HEK293T (cell line): Measurements from ENCODE around the gene SGCA.

Source experiments
- CTCF ChIA-PET: fragments of 350-600 bp; formaldehyde crosslinking; extraction: SDS; loops from one replicate; lab custom pipeline; 2021; ENCODE audit warnings: antibody characterized with exemption, inconsistent platforms; lab: Yijun Ruan, JAX
- POLR2A ChIA-PET: fragments of 350-600 bp; formaldehyde crosslinking; extraction: SDS; loops from one replicate; lab custom pipeline; 2020; ENCODE audit warnings: antibody characterized with exemption, inconsistent platforms; lab: Yijun Ruan, JAX
- DNase-seq: peaks from one replicate; pipeline ENCODE4 v3.0.0; 2012; ENCODE audit warnings: mixed read lengths; ENCODE audit errors: extremely low spot score
- ARNT ChIP-seq: fragments of 450-650 bp; IDR thresholded peaks from 2 replicates; pipeline ENCODE4 v1.6.1; 2017; ENCODE audit warnings: mild to moderate bottlenecking
- BHLHE40 ChIP-seq: fragments of 450-650 bp; IDR thresholded peaks from 2 replicates; pipeline ENCODE4 v1.6.1; 2016; ENCODE audit warnings: mild to moderate bottlenecking, moderate library complexity, borderline replicate concordance
- CTBP1 ChIP-seq: fragments of 450-650 bp; IDR thresholded peaks from 2 replicates; pipeline ENCODE4 v1.6.1; 2016; ENCODE audit warnings: borderline replicate concordance
- ELF4 ChIP-seq: fragments of 450-650 bp; IDR thresholded peaks from 2 replicates; pipeline ENCODE4 v1.6.1; 2017; ENCODE audit warnings: antibody characterized with exemption
- FOXA1 ChIP-seq: fragments of 450-650 bp; IDR thresholded peaks from 2 replicates; pipeline ENCODE4 v1.6.1; 2016; ENCODE audit warnings: mild to moderate bottlenecking
- FOXK2 ChIP-seq: fragments of 450-650 bp; IDR thresholded peaks from 2 replicates; pipeline ENCODE4 v1.6.1; 2016; ENCODE audit warnings: mild to moderate bottlenecking
- FOXM1 ChIP-seq: fragments of 450-650 bp; IDR thresholded peaks from 2 replicates; pipeline ENCODE4 v1.6.1; 2017; ENCODE audit warnings: mild to moderate bottlenecking, borderline replicate concordance
- HDGF ChIP-seq: fragments of 450-650 bp; IDR thresholded peaks from 2 replicates; pipeline ENCODE4 v1.6.1; 2017; ENCODE audit warnings: antibody characterized with exemption, borderline replicate concordance
- L3MBTL2 ChIP-seq: fragments of 450-650 bp; conservative IDR thresholded peaks from 2 replicates; pipeline ENCODE4 v1.6.1; 2016; ENCODE audit warnings: mild to moderate bottlenecking
- LEF1 ChIP-seq: fragments of 450-650 bp; IDR thresholded peaks from 2 replicates; pipeline ENCODE4 v1.6.1; 2017; ENCODE audit warnings: mild to moderate bottlenecking, borderline replicate concordance
- NFRKB ChIP-seq: fragments of 450-650 bp; IDR thresholded peaks from 2 replicates; pipeline ENCODE4 v1.6.1; 2016; ENCODE audit warnings: mild to moderate bottlenecking, moderate library complexity
- SP1 ChIP-seq: fragments of 450-650 bp; IDR thresholded peaks from 2 replicates; pipeline ENCODE4 v1.6.1; 2017
- SUZ12 ChIP-seq: fragments of 450-650 bp; IDR thresholded peaks from 2 replicates; pipeline ENCODE4 v1.6.1; 2016; ENCODE audit warnings: mild to moderate bottlenecking
- TARDBP ChIP-seq: fragments of 450-650 bp; IDR thresholded peaks from 2 replicates; pipeline ENCODE4 v1.6.1; 2016
- ZNF384 ChIP-seq: fragments of 450-650 bp; IDR thresholded peaks from 2 replicates; pipeline ENCODE4 v1.6.1; 2016
- TF ChIP-seq, protein P1 (sequence below): fragments of 450-650 bp; IDR thresholded peaks from 2 replicates; pipeline ENCODE4 v1.6.1; 2016

SGCA gene

DNA sequence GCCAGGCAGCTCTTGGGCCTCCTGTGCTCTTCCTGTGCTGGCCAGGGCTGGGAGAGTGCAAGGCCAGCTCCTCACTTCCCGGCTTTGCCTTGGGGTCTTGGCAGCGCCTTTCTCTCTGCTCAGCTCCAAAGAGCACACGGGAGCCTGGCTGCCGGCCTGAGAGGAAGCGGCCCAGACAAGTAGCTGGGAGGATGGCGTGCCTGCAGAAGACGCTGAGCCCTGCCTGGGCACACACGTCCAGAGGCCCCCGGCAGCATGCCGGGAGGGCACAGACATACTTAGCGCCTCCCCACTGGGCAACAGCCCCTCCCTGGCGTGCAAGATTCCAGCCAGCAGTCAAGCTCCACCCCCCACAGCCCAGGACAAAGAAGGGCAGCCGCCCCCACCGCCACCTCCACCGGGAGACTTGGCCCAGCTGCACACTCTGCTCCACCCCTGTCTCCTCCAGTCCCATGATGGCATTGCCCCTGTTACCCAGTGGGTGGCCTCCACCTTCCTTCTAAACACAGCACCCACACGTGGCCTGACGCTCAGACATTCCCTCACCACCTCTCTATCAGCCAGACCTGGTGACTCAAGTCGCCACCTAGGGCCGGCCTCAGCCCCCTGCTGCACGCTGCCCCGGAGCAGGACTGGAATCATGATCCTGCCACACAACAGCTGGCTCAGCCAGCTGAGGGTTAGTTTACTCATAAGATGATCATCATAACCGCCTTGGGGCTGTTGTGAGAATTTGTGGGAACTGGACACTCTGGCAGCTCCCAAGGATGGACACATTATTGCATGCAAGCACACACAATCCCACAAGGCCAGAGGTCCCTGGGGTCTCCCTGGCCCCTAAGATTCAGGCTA, 12.4 kb downstream of the SGCA start:
- TF ChIP-seq L3MBTL2: peak; percentile 84; the same call in 1 of the 2 replicates
- no peak for TF ChIP-seq TARDBP
- no peak for TF ChIP-seq ZNF384
- CTCF ChIA-PET: interaction anchor here (0.6 to 2.3 kb wide), 15 partner anchors 9 to 197 kb away, joined by 3 to 33 read pairs (median 5); partner anchors contain the start of gene SGCA
- DNase-seq: peak; percentile 80
- POLR2A ChIA-PET: interaction anchor here (0.8 to 2.3 kb wide), 13 partner anchors 9 to 312 kb away, joined by 3 to 18 read pairs (median 4); partner anchors contain the start of genes SGCA and XYLT2

DNA sequence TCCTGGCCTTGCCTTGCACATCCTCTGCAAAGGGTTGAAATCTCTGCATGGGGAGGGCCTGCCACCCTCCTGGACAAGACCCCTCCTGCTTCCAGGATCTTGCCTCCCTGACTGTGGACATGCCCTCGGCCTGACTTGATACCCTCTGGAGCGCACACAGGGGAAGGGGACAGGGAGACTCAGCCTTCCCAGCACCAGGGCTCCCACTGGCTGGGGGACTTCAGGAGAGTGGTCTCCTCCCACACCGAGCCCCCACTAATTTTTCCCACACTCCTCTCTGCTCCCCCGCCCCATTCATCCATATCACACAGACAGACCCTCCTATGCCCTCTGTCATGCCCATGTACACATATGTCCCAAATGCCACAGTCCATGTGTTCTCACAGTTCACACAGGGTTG, 14.3 kb downstream of the SGCA start:
- ChIA-PET POLR2A (interaction anchor here (1.5 kb wide), 1 partner anchor 28 kb away, joined by 4 read pairs; no protein-coding TSS in a partner anchor), CTCF (no interaction called here)
- no peak for DNase-seq
- TF ChIP-seq CTBP1 (no peak), SUZ12 (no peak), FOXM1 (no peak), LEF1 (no peak), HDGF (no peak), BHLHE40 (no peak), L3MBTL2 (no peak), FOXK2 (no peak), FOXA1 (no peak), SP1 (no peak), TARDBP (no peak)
- TF ChIP-seq, protein P1, sequence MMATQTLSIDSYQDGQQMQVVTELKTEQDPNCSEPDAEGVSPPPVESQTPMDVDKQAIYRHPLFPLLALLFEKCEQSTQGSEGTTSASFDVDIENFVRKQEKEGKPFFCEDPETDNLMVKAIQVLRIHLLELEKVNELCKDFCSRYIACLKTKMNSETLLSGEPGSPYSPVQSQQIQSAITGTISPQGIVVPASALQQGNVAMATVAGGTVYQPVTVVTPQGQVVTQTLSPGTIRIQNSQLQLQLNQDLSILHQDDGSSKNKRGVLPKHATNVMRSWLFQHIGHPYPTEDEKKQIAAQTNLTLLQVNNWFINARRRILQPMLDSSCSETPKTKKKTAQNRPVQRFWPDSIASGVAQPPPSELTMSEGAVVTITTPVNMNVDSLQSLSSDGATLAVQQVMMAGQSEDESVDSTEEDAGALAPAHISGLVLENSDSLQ: no peak

DNA sequence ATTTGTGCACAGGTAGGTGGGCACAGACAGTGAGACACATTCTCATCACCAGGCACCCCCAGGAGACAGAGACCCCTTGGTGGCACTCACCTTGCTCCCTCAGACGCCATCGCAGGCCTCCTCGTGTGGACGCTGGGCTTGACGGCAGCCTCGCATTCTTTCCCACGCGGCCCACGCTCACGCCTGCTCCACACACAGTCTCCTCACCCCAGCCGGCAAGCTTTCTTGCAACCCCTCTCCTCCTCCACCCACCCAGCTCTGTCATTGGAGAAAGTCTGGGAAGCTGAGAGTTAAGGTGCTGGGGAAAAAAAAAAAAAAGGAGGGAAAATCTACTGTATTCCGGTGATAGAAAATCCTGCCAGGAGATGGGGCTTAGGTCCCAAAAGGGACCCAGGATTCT, 14.8 kb downstream of the SGCA start:
- POLR2A ChIA-PET: interaction anchor here (1.5 kb wide), 1 partner anchor 29 kb away, joined by 4 read pairs; no protein-coding TSS in a partner anchor
- CTCF ChIA-PET: no interaction called here
- TF ChIP-seq CTBP1: no peak
- TF ChIP-seq ELF4: no peak
- no peak for DNase-seq

DNA sequence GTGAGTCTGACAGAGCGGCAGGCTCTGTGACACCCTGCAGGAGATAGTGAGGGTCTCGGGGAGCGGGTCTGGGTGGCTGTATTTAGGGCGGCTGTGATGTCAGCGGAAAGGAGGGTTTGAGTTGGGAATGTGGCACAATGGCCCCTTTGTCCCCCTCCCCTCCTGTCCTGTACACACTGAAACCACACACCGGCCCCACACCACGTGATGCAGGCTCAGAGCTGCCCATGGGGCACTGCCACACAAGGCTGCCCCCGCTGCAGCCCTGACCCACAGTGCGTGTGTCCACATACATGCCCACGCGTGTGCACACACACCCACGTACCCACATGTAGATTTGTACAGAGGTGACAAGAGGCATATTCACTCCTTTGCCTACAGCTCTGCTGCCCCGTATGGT, 15.3 kb downstream of the SGCA start:
- ChIA-PET CTCF (interaction anchor here (0.9 kb wide), 1 partner anchor 20 kb away, joined by 3 read pairs; no protein-coding TSS in a partner anchor), POLR2A (interaction anchor here (1.5 kb wide), 1 partner anchor 29 kb away, joined by 4 read pairs; no protein-coding TSS in a partner anchor)
- no peak for DNase-seq
- TF ChIP-seq BHLHE40 (no peak), NFRKB (no peak), FOXK2 (no peak), FOXM1 (no peak), HDGF (no peak), SP1 (no peak), CTBP1 (no peak), SUZ12 (no peak), ARNT (no peak)
- TF ChIP-seq, protein P1: no peak

DNA sequence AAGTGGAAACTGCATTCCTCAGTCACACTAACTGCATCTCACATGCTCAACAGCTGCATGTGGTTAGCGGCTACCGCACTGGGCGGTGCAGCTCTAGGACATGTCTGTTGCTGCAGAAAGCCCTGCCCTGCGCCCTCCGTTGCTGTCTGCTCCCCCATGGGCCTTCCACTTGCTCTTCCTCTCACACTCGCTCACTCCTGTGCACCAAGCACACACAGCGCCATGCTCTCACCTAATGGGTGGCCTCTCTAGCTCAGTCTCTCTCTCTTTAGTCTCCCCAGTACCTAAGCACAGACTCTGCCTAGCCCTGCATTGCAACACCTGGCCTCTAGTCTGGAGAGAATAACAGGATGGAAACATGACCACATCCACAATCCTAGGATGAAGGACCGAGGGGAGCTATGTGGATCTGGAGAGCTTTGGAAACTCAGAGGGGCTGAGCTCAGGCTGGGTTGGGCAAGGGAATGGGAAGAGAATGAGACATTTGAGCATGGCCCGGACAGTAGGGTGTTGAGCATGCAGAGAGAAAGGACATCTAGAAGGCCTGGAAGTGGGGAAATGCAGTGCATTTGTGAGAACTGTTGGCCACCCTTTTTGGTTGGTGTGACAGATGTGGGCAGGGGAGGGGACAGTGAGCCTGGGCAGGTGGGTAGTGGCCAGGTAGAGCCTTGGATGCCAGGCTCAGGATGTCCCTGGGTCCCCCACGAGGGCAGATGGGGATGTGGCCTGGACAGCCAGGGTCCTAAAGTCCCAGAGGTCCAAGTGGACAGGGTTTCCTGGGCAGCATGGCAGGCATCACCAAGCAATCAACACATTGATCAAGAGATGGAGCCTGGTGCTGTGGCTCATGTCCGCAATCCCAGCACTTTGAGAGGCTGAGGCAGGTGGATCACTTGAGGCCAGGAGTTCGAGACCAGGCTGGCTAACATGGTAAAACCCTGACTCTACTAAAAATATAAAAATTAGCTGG, 16.1 kb downstream of the SGCA start:
- no peak for TF ChIP-seq NFRKB
- TF ChIP-seq SP1: no peak
- no peak for TF ChIP-seq ARNT
- no peak for TF ChIP-seq L3MBTL2
- TF ChIP-seq HDGF: no peak
- TF ChIP-seq, protein P1: no peak
- no peak for TF ChIP-seq ELF4
- no peak for TF ChIP-seq FOXM1
- no peak for TF ChIP-seq BHLHE40
- TF ChIP-seq SUZ12: no peak
- no peak for TF ChIP-seq LEF1
- no peak for TF ChIP-seq TARDBP
- no peak for TF ChIP-seq FOXA1
- TF ChIP-seq CTBP1: no peak
- TF ChIP-seq FOXK2: no peak
- TF ChIP-seq ZNF384: no peak
- POLR2A ChIA-PET: interaction anchor here (0.8 to 1.5 kb wide), 2 partner anchors 18 to 30 kb away, joined by 3 to 4 read pairs; no protein-coding TSS in a partner anchor
- DNase-seq: no peak
- CTCF ChIA-PET: interaction anchor here (0.9 kb wide), 1 partner anchor 21 kb away, joined by 3 read pairs; no protein-coding TSS in a partner anchor
